ENCODE data around the gene SURF4.

The SURF4 gene

GRCh38 chr9:133404454-133405002, 28.7 kb upstream of the SURF4 start:
- no peak for TF ChIP-seq CTCF (IDR thresholded peaks at IDR 0.05; ENCODE audit: extremely low read depth, missing control alignments)
- no peak for DNase-seq (ENCODE audit: low spot score)

DNA sequence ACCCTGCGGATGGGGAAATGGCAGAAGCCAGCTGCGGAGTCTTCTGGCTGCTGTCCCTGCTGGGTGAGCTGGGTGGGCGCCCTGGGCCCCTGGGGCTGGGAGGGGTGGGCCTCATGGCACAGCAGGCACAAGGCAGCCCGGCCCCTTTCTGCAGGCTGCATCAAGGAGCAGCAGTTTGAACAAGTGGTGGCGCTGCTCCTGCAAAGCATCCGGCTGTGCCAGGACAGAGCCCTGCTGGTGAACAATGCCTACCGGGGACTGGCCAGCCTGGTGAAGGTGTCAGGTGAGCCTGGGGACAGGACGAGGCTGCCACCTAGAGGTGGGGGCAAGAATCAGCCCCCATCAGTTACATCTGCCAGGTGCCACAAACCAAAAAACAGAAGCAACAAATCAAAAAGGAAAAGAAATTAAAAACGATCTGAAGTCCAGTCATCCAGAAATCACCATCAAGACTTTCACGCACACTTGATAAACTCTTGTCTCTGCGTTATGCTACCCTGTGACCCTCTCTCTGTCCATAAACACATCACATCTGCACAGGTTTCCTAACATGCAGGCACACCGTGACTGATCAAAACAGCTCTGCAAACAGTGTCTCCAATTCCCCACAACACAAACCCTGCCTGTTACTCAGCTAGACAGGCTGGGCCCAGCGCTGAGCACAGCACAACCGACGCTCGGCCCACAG, 28.1 kb upstream of the SURF4 start:
- DNase-seq (ENCODE audit: low spot score): no peak

GRCh38 chr9:133402689-133403088, 26.8 kb upstream of the SURF4 start:
- no peak for TF ChIP-seq CTCF (IDR thresholded peaks at IDR 0.05; ENCODE audit: extremely low read depth, missing control alignments)
- DNase-seq (ENCODE audit: low spot score): no peak

More for the DNA sequence above, 28.1 kb upstream of the SURF4 start:
- no peak for TF ChIP-seq CTCF (IDR thresholded peaks at IDR 0.05; ENCODE audit: extremely low read depth, missing control alignments)

- TF ChIP-seq CTCF (IDR thresholded peaks at IDR 0.05; ENCODE audit: extremely low read depth, missing control alignments): no peak
- no peak for DNase-seq (ENCODE audit: low spot score)
Observed at GRCh38 chr9:133401588-133401987, 25.7 kb upstream of the SURF4 start.

DNA sequence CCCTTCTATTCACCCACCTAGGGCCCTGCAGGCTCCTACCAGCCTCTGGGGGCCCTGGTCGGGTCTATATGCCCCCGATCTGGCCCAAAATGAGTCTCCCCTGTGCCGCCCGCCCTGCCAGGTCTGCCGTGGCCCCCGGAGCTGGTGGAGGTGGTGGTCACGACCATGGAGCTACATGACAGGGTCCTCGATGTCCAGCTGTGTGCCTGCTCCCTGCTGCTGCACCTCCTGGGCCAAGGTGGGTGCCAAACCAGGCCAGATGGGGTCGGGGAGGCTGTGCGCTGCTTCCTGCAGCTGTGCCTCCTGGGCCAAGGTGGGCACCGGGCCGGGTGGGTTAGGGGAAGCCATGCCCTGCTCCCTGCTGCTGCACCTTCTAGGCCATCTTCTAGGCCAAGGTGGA, 24.4 kb upstream of the SURF4 start:
- no peak for DNase-seq (ENCODE audit: low spot score)
- no peak for TF ChIP-seq CTCF (IDR thresholded peaks at IDR 0.05; ENCODE audit: extremely low read depth, missing control alignments)

DNA sequence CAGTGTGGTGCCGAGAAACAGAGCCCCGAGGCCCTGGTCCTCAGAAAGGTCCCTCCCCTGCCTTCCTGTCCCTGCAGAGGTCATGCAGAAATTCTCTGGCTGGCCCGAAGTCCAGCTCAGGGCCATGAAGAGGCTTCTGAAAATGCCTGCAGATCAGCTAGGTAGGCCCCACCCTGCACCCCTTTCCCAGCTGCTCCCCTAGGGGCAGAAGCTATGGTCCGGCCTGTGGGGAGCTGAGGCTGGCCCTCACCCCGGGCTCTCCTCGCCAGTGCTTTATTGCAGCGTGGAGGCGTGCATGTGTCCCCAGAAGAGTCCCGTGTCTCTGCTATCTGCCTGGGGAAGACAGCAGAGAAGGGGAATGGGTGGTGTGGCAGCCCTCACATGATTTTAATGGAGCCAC, 22.0 kb upstream of the SURF4 start:
- no peak for TF ChIP-seq CTCF (IDR thresholded peaks at IDR 0.05; ENCODE audit: extremely low read depth, missing control alignments)
- no peak for DNase-seq (ENCODE audit: low spot score)

GRCh38 chr9:133397370-133397769, 21.5 kb upstream of the SURF4 start:
- no peak for TF ChIP-seq CTCF (IDR thresholded peaks at IDR 0.05; ENCODE audit: extremely low read depth, missing control alignments)
- no peak for DNase-seq (ENCODE audit: low spot score)

Data from GM20000 (cell line).